PFSK-1 (cell line): Measurements from ENCODE around the gene MOCS2.

Experiments
- POLR2AphosphoS5 ChIP-seq: IDR thresholded peaks from 2 replicates; pipeline ENCODE4 v1.6.1; 2012; ENCODE audit warnings: low read depth, mild to moderate bottlenecking, control low read depth, low read length, moderate library complexity
- TF ChIP-seq, protein P1 (sequence below), 2 experiments: IDR thresholded peaks; 2 replicates each; pipeline versions ENCODE4 v1.6.1 to v1.8.0; 2011 to 2012; ENCODE audit warnings: low read depth in 2 of 2, low read length in 2 of 2, control low read depth in 1 of 2, inconsistent platforms in 1 of 2, mild to moderate bottlenecking in 1 of 2, moderate library complexity in 1 of 2; ENCODE audit not compliant: insufficient read depth in 1 of 2

DNA sequence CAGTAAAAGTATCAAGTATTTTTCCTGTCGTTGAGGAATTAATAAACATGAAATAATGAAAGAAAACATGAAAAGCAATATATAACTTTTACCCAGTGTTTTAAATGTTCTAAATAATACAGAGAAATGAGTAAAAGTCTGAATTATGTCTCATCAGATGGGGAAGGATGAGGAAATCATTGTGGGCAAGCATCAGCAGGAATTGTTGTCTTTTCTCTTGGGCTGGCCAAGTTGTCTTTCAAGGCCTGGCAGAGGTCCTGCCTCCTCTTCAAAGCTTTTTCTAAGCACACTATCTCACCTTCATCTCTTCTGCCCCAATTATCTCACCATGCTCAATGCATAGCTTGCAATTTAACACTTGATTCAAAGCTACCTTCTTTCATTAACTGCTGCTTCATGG is 41.9 kb downstream of the MOCS2 start:
- TF ChIP-seq POLR2AphosphoS5, result no peak
- TF ChIP-seq, protein P1, sequence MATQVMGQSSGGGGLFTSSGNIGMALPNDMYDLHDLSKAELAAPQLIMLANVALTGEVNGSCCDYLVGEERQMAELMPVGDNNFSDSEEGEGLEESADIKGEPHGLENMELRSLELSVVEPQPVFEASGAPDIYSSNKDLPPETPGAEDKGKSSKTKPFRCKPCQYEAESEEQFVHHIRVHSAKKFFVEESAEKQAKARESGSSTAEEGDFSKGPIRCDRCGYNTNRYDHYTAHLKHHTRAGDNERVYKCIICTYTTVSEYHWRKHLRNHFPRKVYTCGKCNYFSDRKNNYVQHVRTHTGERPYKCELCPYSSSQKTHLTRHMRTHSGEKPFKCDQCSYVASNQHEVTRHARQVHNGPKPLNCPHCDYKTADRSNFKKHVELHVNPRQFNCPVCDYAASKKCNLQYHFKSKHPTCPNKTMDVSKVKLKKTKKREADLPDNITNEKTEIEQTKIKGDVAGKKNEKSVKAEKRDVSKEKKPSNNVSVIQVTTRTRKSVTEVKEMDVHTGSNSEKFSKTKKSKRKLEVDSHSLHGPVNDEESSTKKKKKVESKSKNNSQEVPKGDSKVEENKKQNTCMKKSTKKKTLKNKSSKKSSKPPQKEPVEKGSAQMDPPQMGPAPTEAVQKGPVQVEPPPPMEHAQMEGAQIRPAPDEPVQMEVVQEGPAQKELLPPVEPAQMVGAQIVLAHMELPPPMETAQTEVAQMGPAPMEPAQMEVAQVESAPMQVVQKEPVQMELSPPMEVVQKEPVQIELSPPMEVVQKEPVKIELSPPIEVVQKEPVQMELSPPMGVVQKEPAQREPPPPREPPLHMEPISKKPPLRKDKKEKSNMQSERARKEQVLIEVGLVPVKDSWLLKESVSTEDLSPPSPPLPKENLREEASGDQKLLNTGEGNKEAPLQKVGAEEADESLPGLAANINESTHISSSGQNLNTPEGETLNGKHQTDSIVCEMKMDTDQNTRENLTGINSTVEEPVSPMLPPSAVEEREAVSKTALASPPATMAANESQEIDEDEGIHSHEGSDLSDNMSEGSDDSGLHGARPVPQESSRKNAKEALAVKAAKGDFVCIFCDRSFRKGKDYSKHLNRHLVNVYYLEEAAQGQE (IDR thresholded peaks at IDR 0.05; ENCODE audit: insufficient read depth in 1 of 2, low read depth in 2 of 2, low read length in 2 of 2), result no peak
